GOT3 (cell line): Measurements from ENCODE around the gene AQP5.

Source experiments
- DNase-seq: peaks from one replicate; lab custom pipeline; 2025; ENCODE audit warnings: mixed read lengths; lab: John Stamatoyannopoulos, UW

Gene AQP5

DNA sequence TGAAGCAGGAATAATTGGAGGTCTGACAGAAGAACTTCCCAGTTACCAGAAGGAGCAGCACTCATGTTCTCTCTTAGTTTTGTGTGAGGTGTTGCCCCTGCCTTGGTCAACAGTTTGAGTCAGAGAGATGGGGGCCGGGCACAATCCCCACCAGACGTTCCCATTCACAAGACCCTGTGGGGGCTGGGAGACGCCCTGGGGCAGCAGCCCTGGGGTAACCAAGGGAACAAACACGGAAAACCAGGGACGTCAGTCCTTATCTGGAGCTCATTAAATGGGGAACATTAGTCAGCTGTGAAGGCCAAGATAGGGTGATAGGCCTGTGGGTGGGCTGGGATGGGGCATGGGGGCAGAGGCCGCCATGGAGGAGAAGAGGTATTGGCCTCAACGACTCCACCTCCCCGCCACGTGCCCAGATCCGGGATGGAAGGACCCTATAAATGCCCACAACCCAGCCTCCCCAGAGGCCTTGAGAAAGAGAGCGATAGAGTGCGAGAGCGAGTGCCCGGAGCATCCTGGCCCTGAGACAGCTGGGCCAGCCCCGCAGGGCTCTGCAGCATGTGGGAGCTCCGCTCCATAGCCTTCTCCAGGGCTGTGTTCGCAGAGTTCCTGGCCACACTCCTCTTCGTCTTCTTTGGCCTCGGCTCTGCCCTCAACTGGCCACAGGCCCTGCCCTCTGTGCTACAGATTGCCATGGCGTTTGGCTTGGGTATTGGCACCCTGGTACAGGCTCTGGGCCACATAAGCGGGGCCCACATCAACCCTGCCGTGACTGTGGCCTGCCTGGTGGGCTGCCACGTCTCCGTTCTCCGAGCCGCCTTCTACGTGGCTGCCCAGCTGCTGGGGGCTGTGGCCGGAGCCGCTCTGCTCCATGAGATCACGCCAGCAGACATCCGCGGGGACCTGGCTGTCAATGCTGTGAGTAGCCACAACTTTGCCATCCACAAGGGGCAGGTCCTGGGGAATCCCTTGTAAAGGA is 11.1 kb upstream of the AQP5 start, which contains the start of gene AQP2:
AQP2 (plus strand) TSS at position 465 of the 979 bp plus-strand sequence; CDS start at position 559, 94 bp downstream.
- no peak for DNase-seq

- no peak for DNase-seq
These were observed 10.0 kb upstream of the AQP5 start for GRCh38 chr12:49951411-49952240.

- DNase-seq, result no peak
These were observed 9.1 kb upstream of the AQP5 start for GRCh38 chr12:49952391-49953055.

GRCh38 chr12:49953151-49953550 is 8.5 kb upstream of the AQP5 start:
- DNase-seq, result no peak

DNA sequence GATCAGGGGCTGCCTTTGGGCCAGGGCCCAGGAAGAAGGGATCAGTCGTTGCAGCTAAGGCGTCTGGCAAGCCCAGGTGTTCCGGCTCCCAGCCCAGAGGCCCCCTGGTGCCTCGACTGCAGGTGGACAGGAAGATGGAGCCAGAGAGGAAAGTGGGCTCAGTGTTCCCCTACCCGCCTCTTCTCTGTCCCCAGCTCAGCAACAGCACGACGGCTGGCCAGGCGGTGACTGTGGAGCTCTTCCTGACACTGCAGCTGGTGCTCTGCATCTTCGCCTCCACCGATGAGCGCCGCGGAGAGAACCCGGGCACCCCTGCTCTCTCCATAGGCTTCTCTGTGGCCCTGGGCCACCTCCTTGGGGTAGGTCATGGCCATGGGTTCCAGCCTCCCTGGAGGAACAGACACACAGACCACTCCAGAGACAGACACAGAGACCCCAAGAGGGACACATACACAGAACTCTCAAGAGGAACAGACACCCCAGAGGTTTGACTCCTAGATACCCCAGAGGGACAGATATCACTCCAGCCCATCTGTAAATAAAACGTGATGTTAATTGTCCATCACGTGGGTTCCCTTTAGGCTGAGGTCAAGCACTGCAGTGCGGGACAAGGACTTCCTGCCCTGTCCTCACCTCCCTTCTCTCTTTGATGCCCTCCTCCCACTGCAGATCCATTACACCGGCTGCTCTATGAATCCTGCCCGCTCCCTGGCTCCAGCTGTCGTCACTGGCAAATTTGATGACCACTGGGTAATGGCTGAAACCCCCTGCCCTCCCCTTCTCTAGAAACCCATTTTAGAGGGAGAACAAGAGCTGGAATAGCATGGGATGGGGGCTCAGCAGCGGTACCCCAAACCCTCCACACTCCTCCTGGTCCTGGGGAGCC is 7.5 kb upstream of the AQP5 start:
- DNase-seq, result no peak

- DNase-seq, result no peak
These were observed 6.5 kb upstream of the AQP5 start for GRCh38 chr12:49954863-49955830.

- no peak for DNase-seq
These were observed 5.6 kb upstream of the AQP5 start for GRCh38 chr12:49955899-49956662.

DNA sequence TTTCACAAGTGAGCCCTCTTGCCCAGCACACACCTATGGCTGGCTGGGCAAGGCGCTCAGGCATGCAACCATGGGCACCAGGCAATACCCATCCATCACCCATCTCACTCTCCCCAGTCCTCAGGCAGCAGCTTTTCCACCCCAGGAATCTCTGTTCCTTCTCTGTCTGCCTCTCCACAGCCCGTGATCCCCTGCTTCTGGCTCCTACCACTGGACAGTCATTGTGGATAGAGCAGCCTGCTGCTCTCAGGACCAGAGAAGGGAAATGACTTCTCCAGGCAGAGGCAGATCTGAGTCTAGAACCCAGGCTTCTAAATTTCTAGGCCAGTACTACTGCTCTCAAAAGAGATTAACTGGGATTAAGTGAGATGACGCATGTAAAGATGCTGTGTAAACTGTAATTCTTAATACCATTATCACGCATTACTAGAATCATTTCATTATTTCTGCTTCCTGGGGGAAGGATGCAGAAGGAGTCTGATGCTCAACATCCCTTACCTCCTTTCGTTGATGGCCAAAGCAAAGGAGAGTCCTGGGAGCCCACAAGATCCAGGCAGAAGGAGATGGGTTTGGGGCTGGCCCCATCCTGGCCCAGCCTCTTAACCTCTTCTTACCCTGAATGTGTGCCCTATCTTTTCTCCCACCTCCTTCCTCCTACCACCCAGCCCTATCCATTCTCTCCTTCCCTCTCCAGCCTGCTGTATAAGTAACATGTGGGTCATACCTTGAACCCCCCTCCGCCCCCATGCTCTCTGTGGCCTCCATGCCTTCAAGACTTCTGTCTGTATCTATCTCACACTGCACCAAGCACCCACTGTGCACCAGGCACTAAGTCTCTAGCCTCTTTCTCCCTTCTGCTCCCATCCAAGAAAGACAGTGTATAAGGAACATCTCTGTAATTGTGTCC is 4.8 kb upstream of the AQP5 start:
- no peak for DNase-seq

- DNase-seq, result no peak
These were observed 4.1 kb upstream of the AQP5 start for GRCh38 chr12:49957570-49957967.

DNA sequence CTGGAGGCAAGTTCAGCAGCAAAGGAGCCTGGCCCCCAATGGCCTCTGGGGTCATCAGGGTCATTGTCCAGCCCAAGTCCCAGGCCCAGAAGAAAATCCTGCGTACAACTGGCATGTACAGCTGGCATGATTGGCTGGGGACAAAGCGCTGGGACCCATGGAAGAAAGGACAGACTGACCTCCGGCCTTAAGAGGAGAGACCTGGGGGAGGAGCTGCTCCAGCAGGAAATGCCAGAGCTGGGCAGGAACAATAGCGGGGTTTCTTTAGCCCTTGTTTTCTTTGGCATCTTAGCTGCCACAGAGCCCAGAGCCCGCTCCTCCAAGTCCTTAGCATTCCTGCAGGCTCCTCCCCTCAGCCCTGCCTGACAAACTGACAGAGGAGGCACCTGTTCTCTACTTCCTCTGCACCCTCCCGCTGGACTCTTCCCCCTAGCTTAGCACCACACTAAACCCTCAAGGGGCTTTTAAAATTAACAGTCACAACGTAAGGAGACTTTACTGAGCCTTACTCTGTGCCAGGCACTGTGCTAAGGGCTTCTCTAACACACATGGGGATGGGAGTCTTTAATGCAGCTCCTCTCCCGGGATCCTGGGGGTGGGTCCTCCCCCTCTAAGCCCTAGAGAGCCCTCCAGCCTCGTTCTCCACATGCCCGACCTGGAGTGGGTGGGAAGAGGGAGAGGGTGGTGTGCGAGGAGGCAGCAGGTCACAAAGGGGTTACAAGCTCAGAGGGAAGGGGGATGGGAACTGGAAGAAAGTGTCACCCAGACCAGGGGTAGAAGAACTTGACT is 1.8 kb upstream of the AQP5 start:
- no peak for DNase-seq

GRCh38 chr12:49960474-49961110 is 1.1 kb upstream of the AQP5 start:
- DNase-seq, result no peak

GRCh38 chr12:49961993-49962764 is 507 bp downstream of the AQP5 start:
- DNase-seq, result no peak

GRCh38 chr12:49962861-49963765 is 1.4 kb downstream of the AQP5 start:
- no peak for DNase-seq

GRCh38 chr12:49963976-49964815 is 2.5 kb downstream of the AQP5 start:
- DNase-seq, result no peak
